GM13977 (cell line): ENCODE measurements around the gene RTL10.

Source experiments
- DNase-seq: peaks from one replicate; pipeline ENCODE4 v3.0.0; 2012; ENCODE audit warnings: low spot score
- CTCF ChIP-seq: IDR thresholded peaks from 2 replicates; pipeline ENCODE4 v1.5.1; 2012; ENCODE audit warnings: mild to moderate bottlenecking, control low read depth; ENCODE audit not compliant: insufficient read depth; ENCODE audit errors: extremely low read depth, missing control alignments
- in situ Hi-C: fragments of 300-500 bp; cut with MboI; formaldehyde crosslinking; loops from one replicate; pipeline ENCODE4 v1.12.0; 2022; ENCODE audit warnings: low sequenced_read_pairs, low pct_unique_long_range_greater_than_20kb, mixed read lengths, inconsistent platforms; ENCODE audit not compliant: unreplicated experiment

The RTL10 gene

GRCh38 chr22:19848298-19849224 lies 6.1 kb downstream of the RTL10 start:
- no peak for TF ChIP-seq CTCF
- peak; percentile 10 for DNase-seq
- in situ Hi-C loops, result no loop called here

GRCh38 chr22:19847345-19847632 lies 7.4 kb downstream of the RTL10 start:
- DNase-seq, result peak; percentile 6
- in situ Hi-C loops, result no loop called here
- TF ChIP-seq CTCF, result no peak

- DNase-seq, result peak; percentile 1
- TF ChIP-seq CTCF, result no peak
- in situ Hi-C loops, result no loop called here
These were observed 7.9 kb downstream of the RTL10 start for GRCh38 chr22:19846620-19847344.

- peak; percentile 11 for DNase-seq
- in situ Hi-C loops, result no loop called here
- no peak for TF ChIP-seq CTCF
These were observed 9.5 kb downstream of the RTL10 start for GRCh38 chr22:19845054-19845722.

- TF ChIP-seq CTCF, result no peak
- in situ Hi-C loops, result no loop called here
- peak; percentile 9 for DNase-seq
These were observed 10.2 kb downstream of the RTL10 start for GRCh38 chr22:19844377-19845053.

GRCh38 chr22:19843857-19844376 lies 10.8 kb downstream of the RTL10 start:
- in situ Hi-C loops, result no loop called here
- no peak for TF ChIP-seq CTCF
- DNase-seq, result peak; percentile 3
